HG03097 (cell line): ENCODE measurements around the gene NKAIN2.
"Not testable (repeated sequence)": the region's sequence is repeated elsewhere in the genome, so short reads cannot be mapped to it uniquely, and the experiment has no call there.

Source experiments
- ATAC-seq: cut with Tn5 transposase; IDR thresholded peaks from one replicate; pipeline ENCODE4 v1.9.1; 2021; ENCODE audit not compliant: unreplicated experiment, low FRiP score

Gene NKAIN2

DNA sequence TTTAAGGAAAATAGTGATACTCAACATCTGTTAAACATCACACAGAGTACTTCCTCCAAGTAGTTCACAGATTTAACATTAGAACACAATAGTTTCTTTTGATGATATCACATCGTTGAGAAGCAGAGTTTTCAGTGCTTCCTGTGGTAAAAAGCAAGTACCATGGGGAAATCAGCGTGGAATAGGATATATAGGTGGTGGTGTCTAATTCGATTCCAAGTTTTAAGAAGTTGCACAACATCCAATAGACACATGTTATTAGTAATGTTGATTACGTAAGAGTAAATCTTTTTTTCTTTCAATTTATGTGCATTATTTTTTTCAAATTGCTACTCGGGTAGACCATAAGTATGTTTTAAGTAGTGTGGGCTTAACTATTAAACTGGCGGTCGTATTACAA lies 360.7 kb downstream of the NKAIN2 start:
- ATAC-seq: no peak

DNA sequence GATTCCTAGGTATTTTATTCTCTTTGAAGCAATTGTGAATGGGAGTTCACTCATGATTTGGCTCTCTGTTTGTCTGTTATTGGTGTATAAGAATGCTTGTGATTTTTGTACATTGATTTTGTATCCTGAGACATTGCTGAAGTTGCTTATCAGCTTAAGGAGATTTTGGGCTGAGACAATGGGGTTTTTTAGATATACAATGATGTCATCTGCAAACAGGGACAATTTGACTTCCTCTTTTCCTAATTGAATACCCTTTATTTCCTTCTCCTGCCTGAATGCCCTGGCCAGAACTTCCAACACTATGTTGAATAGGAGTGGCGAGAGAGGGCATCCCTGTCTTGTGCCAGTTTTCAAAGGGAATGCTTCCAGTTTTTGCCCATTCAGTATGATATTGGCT lies 363.6 kb downstream of the NKAIN2 start:
- ATAC-seq: not testable (repeated sequence)

- ATAC-seq: no peak
Measured at GRCh38 chr6:124190256-124190655, 386.6 kb downstream of the NKAIN2 start.

DNA sequence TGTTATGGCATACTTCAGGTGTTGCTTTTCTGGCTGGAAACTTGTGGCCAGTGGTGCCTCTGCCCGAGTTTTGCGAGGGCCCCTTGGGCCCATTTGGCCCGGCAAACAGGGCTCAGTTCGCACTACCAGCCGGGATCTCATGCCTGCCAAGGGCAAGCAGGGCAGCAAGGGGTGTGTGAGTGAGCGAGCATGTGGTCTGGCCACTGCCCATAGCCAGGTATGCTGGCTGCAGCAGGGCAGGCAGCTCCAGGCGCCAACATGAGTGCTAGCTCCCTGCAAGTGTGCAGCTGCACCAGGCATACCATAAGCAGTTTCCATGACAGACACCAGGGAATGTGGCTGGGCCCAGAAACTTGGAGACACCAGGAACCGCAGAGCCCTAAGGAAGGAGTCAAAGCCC lies 389.5 kb downstream of the NKAIN2 start:
- ATAC-seq: no peak

DNA sequence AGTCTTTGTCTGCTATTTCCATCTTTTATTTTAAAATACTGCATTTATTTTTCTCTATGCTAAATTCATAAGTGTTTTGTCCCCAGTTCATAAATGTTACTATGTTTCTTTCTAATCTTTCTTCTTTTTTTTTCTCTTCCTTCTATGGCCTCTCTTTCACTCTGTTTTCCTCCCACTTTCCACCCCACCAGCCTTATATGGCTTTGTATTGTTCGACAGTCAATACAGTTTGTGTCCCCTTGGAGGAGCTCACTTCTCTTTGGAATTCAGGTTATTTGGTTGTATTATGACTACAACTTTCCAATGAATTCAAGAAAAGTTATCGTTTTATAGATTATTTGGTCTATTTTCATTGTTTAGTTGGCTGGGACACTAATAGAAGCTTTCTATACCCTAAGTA lies 393.5 kb downstream of the NKAIN2 start:
- no peak for ATAC-seq

- ATAC-seq: no peak
Measured at GRCh38 chr6:124199286-124199685, 395.6 kb downstream of the NKAIN2 start.

- no peak for ATAC-seq
Measured at GRCh38 chr6:124200661-124201060, 397.0 kb downstream of the NKAIN2 start.

DNA sequence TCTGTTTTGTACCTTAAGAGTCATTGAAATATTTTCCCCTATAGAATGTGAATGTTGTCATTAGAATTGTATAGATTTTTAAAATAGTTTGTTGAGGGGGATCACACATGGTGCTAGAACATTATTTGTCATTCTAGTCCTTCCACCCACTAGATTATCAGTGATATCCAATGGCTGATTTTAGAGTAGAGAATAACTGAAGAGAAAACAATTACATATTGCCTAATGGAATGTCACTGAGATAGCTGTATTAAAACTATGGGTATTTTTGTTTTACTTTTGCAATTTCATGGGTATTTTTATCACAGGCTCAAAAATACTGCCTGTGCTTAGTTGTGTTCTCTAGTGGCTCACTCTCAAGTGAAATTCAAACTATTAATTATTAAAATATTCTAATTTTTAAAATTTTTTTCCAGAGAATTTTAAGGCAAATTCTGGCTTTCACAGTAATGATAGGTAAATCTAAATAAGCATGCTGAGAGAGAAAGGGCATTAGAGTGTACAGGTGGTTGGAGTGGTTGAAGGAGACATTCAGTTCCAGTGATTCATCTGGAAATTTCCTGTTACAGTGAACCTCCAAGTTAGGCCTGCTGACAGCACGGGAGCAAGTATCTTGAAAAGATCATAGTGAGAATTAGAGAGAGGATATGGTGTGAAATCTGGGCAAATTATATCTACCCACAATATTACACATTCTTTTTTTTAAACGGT lies 399.6 kb downstream of the NKAIN2 start:
- no peak for ATAC-seq

DNA sequence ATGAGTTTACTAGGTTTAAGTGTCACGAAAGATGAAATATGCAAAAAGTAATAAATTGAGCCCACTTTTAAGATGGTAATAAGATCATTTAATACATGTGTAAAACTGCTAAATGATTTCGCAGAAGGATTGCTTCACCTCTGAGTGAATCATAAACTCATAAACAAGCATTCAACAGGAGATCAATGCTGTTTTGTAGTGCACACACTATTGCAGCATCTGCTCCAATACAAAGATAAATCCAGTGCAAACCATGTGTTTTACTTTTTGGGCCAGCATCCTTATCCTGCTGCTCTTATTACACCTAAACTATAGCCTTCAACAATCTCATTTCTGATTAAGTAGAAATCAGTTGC lies 400.1 kb downstream of the NKAIN2 start:
- no peak for ATAC-seq

DNA sequence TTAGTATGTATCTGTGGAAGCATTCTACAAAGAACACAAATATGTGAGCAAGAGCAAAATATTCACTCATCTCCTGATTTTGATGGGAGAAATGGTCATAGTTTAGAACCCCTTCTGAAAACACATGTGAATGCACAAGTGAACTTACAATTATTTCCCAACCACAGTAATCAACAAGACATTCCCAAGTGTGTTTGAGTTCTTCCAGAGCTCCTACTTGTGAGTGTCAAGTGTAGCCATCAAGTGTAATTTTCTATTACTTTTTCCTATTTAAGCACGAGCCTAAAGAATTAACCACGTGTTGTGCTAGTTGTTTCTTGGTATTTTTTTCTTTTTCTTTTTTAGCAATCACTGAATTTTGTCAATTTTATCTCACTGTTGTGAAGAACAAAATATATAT lies 402.3 kb downstream of the NKAIN2 start:
- ATAC-seq: no peak

DNA sequence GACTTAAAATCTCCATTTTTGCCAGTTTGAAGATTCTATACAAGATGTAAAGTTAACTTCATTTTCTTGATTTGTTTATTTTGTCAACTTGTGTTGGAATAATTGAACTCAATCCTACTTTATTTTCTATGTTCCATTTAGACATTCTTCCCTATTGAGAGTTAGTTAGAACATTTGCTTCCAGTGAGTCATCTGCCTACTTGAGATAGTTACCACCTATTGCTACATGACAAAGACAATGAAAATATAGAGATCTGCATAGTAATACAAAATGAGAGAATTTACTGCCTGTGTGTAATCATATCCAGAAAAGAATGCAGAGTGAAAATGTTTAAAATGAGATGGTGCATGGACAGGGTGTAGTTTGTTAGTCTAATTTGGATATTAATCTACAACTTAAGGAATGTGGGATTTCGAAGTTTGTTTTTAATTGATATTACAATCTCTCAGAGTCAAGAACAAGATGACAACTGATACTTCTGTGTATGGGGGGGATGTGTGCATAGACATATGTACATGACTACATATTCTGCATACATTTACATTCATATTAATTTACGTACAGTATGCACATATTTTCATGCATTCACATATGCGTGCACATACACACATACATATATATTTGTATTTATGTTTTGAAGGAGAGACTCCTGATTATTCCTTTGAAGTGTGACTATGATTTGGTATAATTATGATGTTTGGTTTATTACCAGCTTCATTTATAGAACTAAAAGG lies 420.1 kb downstream of the NKAIN2 start:
- no peak for ATAC-seq

DNA sequence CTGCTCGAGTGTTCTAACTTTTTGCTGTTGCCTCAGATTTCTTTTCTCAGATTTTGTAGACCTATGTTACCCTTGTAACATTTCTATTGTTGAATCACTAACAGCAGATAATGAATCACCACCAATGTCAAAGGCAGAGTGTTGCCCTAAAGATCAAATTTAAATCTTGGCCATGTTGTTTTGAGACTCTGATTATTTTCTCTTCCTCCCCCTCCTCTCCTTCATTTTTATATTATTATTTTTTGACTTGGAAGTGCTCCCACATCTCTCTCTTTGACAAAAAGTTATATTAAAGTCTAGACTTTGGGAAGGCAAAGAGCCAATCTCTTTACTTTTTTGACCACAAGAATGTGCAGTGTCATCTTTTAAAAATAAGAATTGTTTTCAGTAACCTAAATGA lies 422.7 kb downstream of the NKAIN2 start:
- no peak for ATAC-seq

DNA sequence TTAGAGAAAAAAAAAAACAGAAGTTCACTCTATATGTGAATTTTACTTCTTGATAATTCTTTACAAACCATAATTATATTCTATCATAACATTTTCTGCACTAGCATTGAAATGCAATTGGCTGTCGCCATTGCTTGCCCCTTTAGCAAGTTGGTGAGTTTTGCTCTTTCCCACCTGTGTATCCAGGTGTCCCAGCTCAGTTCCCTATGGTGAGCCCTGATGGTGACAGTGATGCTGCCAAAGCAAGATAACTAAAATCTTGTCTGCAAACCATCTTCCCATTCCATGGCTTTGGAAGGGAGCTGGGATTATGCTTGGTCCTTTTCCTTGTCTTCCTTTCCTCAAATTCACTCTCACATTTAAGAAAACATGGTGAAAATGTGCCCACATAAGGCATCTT lies 429.6 kb downstream of the NKAIN2 start:
- ATAC-seq: no peak

DNA sequence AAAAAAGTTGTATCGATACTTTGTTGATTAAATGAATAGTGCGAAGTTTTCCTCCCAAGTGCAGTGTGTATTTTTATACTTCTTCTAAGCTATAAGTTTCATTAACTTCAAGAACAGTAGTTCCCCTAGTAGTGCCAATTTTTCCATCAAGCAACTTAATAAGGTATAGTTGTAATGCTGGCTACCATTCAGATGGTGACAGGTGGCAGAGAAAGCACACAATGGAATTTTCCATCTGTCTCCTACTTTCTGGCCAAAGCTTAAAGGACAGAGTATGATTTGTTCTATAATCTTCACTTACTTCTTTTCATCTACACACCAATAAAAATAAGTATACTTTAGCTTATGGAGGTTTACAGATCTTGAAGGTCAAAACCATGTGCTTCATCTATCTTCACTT lies 431.1 kb downstream of the NKAIN2 start:
- ATAC-seq: no peak

- no peak for ATAC-seq
Measured at GRCh38 chr6:124237911-124238310, 434.2 kb downstream of the NKAIN2 start.

GRCh38 chr6:124238408-124238807 lies 434.7 kb downstream of the NKAIN2 start:
- not testable (repeated sequence) for ATAC-seq

DNA sequence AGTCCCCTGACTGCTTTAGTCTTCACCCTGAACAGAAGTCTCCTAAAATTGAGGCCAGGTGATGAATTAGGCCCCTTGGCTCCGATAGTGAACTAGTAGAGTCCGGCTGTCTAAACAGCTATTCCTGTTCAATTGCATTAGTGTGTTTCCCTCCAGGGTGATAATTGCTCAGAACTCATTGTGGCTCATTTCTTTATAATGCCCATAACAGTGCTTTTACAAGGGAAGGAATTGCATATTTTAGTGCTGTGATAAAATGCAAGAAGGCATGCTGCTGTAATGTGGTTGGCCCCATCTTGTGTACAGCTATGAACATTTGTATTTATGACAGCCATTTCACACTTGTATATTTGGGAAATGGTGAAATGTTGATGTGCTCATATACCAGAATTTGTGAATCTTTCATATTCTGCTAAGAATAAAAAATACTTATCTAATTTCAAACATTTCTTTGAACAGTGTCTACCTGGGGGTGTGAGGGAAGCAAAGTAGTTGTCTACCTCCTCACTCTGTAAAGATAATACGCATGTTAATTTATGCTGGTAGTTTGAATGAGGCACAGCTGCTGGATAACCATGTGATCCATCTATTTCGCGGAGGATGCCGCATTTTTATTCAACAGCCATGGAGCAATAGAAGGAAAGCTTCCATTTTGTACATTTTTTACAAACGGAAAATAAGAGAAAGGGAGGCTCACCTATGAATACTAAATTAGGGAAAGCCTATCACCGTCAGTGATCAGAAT lies 451.4 kb downstream of the NKAIN2 start:
- no peak for ATAC-seq

GRCh38 chr6:124260337-124260736 lies 456.7 kb downstream of the NKAIN2 start:
- ATAC-seq: no peak

DNA sequence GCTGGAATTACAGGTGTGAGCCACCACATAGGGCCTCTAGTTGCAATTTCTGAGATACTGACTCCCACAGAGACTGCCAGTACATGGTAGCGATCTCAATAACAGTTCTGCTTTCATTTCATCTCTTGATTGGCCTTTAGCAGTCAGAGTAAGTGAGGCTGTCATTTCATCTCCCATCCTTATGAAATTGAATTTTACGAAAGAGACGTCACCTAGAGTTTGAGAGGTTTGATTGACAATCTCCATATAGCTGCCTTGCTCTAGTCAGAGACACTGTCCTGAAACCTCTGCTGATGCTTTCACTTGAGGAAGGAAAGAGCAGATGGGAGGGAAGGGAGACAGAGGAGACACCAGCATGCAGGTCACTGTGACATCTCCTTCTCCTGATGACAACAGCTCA lies 466.1 kb downstream of the NKAIN2 start:
- no peak for ATAC-seq

GRCh38 chr6:124273701-124274100 lies 470.0 kb downstream of the NKAIN2 start:
- ATAC-seq: no peak

GRCh38 chr6:124282541-124282940 lies 478.9 kb downstream of the NKAIN2 start:
- ATAC-seq: no peak

DNA sequence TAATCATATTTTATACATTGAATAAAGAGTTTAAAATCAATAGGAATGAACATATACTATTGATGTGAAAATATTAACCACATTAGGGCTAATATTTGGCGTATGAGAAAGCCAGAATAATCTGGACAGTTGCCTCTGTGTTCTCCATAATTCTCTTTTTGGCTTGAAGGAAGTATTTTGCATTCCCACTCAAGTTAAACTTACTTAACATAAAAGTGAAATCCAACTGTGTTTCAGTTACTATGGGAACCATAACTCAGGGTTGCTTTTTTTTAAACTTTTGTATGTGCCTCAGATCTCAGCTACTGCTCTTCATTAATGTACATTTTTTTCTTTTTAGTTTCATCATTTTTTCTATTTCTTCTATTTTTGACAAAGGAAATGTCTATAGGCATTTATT lies 479.8 kb downstream of the NKAIN2 start:
- no peak for ATAC-seq
